Spleen (tissue), 7 donors: ENCODE results near the gene PUS7.

ENCODE experiments used
- POLR2A ChIP-seq, 3 donors: fragments of 450-650 bp; IDR thresholded peaks; one replicate each; pipeline ENCODE4 v1.5.1; 2017; ENCODE audit warnings: antibody characterized with exemption in 3 of 3, mild to moderate bottlenecking in 1 of 3
- POLR2AphosphoS5 ChIP-seq, 3 donors: sonication (generic); formaldehyde crosslinking; IDR thresholded peaks; one replicate each; pipeline ENCODE4 v1.5.1; 2017; ENCODE audit warnings: antibody characterized with exemption in 3 of 3
- TF ChIP-seq, protein P1 (sequence below), 11 experiments: fragments of 200-600 bp in 7 of 11; fragments of 450-650 bp in 4 of 11; sonication (generic) in 4 of 11; IDR thresholded peaks in 8 of 11; conservative IDR thresholded peaks in 3 of 11; 1 replicate in 7 of 11; 2 replicates in 4 of 11; pipeline versions ENCODE4 v1.4.0 to v1.8.0; 2016 to 2021; ENCODE audit warnings: antibody characterized with exemption in 11 of 11, inconsistent platforms in 4 of 11, mild to moderate bottlenecking in 1 of 11
- donor health status: DM: no; HTN: no; CAD: no; lungs with moderate emphysema.
- donor health status: DM: no; HTN: no; CAD: no.
- donor health status: DM: no; HTN: no; CAD: no.

DNA sequence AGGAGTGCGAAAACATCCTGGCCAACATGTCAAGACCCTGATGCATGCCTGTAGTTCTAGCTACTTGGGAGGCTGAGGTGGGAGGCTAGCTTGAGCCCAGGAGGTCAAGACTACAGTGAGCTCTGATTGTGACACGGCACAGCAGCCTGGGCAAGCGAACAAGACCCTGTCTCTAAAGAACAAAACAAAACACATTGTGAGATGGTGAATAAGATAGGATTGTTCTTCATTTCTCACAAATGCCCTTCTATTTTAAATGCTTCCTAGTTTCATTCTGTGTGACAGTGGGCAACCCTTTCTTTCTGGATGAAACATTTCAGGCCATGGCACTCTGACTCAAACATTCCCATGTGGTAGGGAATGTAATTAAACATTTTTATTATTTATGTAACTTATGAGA, 45.8 kb upstream of the PUS7 start:
- TF ChIP-seq, protein P1, sequence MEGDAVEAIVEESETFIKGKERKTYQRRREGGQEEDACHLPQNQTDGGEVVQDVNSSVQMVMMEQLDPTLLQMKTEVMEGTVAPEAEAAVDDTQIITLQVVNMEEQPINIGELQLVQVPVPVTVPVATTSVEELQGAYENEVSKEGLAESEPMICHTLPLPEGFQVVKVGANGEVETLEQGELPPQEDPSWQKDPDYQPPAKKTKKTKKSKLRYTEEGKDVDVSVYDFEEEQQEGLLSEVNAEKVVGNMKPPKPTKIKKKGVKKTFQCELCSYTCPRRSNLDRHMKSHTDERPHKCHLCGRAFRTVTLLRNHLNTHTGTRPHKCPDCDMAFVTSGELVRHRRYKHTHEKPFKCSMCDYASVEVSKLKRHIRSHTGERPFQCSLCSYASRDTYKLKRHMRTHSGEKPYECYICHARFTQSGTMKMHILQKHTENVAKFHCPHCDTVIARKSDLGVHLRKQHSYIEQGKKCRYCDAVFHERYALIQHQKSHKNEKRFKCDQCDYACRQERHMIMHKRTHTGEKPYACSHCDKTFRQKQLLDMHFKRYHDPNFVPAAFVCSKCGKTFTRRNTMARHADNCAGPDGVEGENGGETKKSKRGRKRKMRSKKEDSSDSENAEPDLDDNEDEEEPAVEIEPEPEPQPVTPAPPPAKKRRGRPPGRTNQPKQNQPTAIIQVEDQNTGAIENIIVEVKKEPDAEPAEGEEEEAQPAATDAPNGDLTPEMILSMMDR (IDR thresholded peaks at IDR 0.05 in 8 of 11, conservative IDR thresholded peaks at IDR 0.05 in 3 of 11), result no peak
- TF ChIP-seq POLR2A (IDR thresholded peaks at IDR 0.05) (no peak), POLR2AphosphoS5 (IDR thresholded peaks at IDR 0.05) (no peak)
